GM21737 (cell line): ENCODE data around the gene TSPAN14.
A peak's percentile ranks its signal among the peaks of the same experiment; 100 is the strongest.
"Not testable (repeated sequence)": the region's sequence is repeated elsewhere in the genome, so short reads cannot be mapped to it uniquely, and the experiment has no call there.

ENCODE experiments used
- ATAC-seq: cut with Tn5 transposase; IDR thresholded peaks from one replicate; pipeline ENCODE4 v1.9.1; 2021; ENCODE audit warnings: mild to moderate bottlenecking, moderate library complexity; ENCODE audit not compliant: unreplicated experiment

The TSPAN14 gene

DNA sequence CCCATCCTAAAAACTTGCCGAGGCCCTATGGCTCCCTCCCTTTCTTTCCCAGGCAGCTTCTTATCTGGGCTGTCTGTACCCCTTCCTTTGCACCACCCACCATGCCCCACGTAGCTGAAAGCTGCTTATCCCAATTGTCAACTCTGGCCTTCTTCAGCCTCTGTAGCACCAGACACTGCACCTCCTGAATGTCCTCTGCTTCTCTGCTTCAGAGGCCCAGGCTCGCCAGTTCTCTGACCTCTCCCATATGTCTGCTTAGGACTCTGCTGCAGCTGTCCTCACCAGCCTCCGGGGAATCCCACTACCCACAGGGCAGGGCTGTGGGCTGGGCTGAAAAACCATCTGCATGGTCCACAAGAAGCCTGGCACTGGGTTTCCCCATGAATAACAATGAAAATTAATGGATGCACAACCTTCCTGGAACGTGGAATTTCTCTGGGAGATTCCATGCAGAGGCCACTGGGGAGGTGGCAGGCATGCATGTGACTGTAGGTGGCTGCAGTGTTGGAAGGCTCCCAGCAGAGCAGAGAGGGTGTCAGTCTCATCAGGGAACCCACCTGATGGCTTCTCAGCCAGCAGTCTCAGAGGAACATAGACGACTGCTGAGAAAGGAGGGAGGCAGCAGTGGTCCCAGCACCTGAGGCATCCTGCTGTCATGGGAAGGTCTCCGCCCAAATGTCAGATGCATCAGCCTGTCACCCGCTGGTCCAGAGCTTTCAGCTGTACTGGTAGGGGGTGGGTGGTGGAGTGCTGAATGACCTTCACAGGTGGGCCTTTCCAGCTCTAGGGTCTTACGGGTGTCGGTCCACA lies 66.8 kb downstream of the TSPAN14 start:
- no peak for ATAC-seq

DNA sequence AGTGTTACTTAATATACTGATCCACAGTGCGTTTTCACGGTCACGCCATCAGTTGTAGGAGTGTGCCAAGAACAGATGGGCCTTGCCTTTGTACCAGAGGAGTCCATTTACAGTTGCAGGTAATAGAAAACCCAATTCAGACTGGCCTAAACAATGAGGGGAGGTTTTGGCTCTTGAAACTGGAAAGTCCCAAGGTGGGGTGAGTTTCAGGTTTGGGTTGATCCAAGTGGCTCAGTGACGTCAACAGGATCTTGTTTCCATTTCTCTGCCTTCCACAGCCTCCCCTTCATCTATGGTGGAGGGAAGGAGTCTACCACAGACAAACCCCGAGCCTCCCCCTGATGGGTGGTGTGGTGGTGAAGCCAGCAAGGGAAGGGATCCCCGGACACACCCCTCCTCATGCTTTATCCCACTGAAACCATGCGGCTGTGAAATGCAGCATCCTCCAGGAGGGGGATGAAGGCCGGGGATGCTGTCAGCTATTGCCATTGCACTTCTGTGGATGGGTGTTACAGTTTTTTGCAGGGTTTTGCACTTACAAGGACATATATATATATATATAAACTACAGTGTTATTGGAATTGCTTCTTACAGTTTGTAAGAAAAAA lies 68.8 kb downstream of the TSPAN14 start:
- ATAC-seq: no peak

DNA sequence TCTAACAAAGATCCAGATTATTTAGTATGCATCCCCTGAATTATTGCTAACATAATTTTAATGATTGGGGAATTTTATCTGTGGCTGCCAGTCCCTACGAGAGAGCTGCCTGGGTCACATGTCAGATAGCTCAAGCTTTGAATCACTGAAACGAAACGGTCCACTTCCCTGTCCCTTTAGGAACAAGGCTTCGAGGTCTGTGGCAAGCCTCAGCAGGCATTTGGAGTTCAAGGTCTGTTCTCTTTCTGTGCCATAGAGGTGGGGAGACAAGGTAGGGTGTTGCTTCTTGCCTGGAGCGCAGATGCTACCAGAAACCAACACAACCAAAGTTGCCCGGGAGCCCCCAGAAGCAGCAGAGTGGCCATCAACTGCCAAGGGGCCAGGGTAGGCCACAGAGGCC lies 69.7 kb downstream of the TSPAN14 start:
- ATAC-seq: no peak

DNA sequence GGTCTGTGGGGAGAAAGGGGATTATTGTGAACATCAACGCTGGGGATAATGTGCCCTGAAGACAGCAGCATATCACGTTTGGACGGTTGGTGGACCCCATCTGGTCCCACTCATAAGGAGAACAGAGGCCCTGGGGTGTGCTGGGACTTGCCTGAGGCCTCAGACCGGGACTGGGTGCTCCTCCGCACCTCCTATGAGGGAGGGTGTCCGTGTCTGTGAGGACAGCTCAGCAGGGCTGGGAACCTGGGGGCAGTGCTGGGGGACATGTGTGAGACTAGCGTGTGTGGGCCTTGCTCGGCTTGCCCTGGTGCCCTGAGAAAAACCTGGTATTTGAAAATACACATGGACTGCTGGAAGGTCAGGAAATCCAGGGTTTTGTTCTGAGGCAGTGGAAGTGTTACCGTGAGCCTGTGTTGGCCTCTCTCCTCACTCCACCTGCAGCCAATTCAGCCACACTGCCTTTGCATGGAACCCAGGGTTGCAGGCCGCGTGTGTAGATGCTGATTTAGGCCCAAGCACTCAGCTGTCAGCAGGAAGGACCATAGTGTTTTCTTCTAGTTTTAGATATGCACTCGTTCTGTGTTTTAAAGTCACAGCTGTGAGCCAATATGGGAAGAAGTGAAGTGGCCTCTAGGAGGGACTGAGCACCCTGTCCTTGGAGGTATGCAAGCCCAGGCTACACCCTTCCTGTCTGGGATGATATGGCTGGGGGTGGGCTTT lies 70.2 kb downstream of the TSPAN14 start:
- ATAC-seq: no peak

DNA sequence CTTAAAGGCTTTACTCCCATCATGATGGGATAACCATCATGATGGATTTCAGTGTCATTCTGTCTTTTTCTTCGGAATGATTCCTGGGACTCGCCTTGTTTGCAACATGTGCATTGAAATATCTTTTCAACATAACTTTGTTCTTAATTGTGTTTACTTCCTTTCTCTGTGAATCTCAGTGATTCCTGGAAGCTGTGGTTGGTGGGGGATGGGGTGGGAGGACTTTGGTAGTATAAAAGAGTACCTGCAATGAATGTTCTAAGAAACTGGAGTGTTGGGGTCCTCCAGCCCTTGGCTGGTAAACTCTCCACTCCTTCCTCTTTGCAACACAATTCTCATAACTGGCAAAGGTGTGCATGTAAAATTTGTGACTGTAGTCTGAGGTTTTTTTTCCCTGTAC lies 72.1 kb downstream of the TSPAN14 start:
- ATAC-seq: no peak

DNA sequence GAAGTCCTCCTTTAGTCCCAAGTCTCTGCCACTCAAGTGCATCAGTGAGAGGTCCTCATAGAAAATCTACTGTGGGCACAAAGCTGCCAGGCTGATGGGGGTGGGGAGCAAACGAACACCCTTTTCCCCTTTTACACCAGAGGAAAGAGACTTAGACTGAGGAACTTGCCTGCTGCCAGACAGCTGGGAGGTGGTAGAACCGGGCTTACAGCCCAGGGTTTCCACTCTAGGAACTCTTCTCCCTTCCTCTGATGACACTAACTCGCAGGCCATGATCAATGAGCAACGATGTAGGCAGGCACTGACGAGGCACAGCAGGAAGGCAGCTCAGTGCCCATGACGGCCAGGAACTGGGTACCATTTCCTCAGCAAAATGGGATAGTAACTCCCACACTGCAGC lies 72.6 kb downstream of the TSPAN14 start:
- no peak for ATAC-seq

DNA sequence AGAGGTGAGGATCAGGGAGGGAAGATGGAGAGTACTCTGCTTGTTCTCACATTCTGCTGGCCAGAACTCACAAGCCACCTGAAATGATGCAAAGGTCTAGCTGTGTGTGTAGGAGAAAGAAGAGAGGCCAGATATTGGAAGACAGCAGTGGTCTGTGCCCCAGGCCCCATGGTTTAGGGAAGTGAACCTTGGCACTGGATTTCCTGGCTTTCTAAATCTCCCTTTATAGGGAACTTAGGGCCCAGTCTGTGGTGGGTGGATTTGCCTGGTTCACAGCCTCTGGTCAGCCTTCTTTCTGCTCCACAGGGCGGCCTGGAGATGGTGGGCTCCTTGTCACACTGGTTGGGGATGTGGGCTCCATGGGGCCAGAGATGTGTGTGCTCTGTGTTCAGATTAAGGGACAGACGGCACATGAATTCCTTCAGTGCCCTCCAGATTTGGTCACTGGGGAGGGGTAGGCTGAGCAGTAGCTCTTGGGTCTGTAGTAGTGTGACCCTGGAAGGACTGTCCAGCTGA lies 74.1 kb downstream of the TSPAN14 start:
- no peak for ATAC-seq

DNA sequence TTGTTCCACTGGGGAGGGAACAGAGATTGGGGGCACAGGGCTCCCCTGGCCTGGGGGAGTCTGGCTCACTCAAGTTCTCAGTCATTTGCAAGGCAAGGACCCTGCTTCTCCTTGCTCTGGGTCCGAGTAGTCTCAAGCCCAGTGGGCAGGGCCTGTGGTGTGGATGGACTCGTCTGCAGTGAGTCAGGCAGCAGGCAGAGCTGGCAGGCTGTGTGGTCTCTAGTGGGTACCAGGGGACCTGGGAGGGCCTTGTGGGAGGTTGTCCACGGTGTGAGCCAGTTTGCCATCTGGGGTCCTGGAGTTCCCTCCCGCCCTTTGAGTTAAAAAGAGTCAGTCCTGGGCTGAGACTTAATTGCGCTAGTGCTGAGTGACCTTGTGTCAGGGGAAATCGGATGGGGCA lies 74.8 kb downstream of the TSPAN14 start:
- no peak for ATAC-seq

DNA sequence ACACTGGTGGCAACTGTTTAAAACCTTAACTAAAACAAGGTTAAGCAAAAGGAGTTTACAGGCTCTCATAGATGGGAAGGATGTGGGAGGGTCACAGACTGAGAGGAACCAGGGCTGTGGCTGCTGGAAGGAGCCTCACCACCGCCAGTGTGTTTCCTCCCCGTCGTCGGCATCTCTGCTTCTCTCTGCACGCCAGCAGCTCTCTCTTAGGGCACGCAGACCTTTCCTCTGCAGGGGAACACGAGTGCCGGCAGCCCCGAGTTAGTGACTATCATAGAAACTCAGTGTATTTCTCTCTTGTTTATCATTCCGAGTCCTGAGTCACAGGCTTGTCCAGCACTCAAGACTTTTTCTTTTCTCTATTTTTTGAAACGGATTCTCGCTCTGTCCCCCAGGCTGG lies 75.5 kb downstream of the TSPAN14 start:
- no peak for ATAC-seq

DNA sequence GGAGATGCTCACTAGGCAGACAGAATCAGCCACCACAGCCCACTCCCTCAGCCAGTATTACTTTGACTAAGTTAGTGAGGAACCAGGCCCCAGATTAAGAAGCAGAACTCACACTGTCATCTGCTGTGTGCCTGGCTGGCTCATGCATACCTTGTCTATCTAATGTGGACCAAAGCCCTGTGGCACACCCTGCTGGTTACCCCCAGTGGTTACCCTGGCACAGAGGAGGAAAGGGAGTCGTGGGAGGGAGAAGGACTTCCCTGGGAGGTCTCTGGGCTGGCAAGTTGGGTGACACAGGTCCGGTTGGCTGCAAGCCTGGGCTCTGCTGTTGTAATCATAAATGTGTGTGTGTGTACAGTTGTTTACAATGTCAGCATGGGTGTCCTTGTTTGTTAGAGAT lies 76.1 kb downstream of the TSPAN14 start:
- no peak for ATAC-seq

DNA sequence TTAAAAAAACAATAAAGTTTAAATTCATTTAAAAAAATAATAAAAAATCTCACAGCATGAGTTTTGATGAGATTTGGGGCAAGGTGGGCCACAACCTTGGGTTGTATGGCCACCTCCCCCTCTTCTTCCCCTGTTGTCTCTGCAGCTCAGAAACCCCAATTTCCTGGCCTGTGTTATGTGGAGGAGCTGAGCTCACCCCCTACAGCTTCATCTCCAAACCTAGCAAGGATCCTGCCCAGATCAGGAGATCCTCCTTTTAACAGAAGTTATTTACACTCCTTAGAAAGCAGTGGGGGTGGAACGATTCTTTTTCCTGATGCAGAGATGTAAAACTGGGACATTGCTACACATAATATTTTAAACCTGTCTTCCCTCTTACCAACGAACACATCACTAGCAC lies 76.7 kb downstream of the TSPAN14 start:
- ATAC-seq: no peak

DNA sequence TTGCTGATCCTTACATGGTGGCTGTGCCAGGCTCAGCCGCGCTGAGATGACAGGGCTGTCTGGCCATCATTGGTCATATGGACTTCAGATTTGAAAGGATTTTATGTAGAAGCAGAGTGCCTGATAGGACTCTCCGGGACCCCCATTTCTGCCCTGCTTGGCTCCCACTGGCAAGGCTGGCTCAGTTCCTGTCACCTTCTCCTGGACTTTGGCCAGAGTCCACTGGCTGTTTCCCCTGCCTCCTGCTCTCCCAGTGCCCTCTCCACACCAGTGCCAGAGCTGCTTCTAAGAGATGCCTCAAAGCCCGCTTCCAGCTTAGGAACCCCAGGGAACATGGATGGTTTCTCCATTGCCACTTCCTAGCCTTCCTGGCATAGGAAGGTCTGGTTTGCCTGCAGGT lies 78.5 kb downstream of the TSPAN14 start:
- no peak for ATAC-seq

DNA sequence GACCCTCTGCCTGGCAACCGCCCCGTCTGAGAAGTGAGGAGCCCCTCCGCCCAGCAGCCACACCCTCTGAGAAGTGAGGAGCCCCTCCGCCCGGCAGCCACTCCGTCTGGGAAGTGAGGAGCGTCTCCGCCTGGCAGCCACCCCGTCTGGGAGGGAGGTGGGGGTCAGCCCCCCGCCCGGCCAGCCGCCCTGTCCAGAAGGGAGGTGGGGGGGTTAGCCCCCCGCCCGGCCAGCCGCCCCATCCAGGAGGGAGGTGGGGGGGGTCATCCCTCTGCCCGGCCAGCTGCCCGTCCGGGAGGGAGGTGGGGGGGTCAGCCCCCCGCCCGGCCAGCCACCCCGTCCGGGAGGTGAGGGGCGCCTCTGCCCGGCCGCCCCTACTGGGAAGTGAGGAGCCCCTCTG lies 79.9 kb downstream of the TSPAN14 start:
- ATAC-seq: not testable (repeated sequence)

DNA sequence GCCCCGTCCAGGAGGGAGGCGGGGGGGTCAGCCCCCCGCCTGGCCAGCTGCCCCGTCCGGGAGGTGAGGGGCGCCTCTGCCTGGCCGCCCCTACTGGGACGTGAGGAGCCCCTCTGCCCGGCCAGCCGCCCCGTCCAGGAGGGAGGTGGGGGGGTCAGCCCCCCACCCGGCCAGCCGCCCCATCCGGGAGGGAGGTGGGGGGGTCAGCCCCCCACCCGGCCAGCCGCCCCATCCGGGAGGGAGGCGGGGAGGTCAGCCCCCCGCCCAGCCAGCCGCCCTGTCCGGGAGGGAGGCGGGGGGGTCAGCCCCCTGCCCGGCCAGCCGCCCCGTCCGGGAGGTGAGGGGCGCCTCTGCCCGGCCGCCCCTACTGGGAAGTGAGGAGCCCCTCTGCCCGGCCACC lies 80.5 kb downstream of the TSPAN14 start:
- not testable (repeated sequence) for ATAC-seq

DNA sequence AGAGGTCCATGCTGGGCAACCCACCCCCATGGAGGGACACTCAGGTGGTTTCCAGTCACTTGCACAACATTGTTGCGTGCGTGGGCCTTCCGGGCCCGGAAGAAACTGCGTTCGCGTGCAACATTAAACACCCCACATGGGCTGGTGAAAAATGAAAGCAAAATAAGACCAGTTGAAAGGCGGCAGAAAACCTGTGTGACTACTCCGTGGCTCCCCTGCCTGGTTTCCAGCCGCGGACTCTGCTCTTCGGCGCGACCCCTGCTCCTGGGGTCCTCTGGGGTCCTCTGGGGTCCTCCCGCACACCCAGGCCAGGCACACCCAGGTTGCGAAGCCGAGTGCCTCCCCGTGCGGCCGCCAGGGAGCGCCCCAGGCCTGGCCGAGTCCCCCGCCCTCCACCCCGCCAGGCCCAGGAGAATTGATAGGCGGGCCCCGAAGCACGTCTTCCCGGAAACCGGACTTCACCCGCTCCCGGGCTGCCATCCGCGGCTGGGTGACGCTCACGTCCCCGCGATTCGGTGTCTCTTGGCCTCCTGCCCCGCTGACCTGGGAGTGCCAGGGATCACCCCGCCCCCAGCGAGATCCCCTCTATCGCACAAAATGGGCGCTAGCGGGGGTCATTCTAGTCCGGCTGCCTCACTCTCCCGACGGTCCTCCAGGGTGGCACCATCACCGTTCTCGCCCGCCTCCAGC lies 81.7 kb downstream of the TSPAN14 start:
- ATAC-seq: peak; percentile 82

DNA sequence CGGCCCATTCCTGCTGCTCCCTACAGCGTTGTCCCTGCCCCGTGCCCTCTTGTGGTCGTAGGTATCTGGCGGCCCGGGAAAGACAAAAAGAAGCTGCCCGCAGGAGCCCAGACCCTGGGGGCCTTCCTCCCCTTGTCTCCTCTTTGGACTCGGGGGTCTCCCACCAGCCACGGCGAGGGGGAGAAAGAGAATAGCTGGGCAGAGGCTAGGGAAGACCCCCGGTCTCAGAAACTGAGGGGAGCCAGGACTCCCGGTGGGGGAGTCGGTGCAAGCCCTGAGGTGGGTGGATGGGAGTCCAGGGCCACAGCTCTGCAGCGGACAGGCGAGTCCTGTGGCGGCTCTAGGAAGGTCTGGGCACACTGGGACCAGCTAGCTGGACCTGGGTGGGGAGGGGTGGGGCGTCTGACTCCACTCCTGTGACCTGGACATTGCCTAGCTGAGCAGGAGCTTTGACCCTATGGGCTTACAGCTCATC lies 82.3 kb downstream of the TSPAN14 start:
- ATAC-seq: no peak

DNA sequence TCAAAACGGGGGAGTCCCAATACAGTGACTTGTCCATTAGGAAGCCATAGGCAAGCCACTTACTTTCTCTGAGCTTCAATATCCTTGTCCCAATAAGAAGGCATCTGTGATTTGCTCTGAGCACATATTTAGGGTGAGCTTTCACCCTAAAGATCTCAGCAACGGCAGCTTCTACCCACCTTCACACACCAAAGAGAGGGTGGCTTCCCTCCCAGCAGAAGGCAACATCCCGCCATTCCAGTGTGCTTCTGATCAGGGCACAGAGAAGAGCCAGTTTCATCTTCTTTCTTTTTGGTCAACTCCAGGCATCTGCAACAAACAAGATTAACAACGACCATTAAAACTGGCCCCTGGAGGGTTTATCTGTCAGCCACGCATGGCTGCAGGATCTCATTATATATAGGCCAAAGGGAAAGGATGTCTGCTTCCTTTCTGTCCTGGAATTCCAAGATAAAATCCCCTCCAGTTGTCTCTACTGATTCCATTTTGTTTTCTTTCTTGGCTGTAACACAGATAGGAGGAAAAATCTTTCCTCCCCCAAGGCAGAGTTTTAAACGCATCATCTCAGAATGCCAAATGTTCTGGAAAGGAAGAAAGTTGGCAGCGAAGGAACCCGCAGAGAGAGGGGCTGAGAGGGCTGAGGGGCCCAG lies 83.1 kb downstream of the TSPAN14 start:
- no peak for ATAC-seq

DNA sequence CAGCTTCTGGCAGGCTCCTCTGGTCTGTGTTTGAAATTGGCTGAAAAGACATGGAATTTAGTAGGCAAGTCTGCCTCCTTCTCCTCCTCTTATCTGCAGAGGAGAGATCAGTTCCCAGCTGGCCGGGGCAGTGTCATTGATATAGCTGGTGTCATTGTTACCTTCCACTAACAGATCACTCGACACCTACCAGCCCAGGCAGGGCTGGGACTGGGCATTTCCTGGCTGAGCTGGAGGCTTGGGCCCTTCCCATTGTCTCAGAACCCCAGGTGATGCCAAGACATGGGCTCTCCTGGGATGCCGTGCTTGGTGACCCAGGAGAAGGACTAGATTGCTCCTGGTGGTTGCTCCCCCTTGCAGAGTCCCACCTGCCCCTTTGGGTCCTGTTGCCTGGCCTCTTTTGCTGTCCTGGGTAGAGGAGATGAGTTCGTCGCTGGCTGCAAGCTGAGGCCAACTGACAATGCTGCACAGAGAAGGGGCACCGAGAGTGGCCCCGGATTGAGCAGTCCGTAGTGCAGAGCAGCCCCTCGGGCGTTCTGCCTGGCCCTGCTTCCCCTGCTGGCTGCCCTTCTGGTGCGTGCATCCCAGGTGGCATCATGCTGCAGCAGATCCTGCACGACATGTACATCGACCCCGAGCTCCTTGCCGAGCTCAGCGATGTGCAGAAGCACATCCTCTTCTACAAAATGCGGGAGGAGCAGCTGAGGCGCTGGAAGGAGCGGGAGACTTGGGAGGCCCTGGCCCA lies 83.8 kb downstream of the TSPAN14 start, which contains the start of gene SH2D4B:
SH2D4B (plus strand) TSS at position 167 of the 745 bp plus-strand sequence; CDS start at position 597, 430 bp downstream.
- no peak for ATAC-seq

DNA sequence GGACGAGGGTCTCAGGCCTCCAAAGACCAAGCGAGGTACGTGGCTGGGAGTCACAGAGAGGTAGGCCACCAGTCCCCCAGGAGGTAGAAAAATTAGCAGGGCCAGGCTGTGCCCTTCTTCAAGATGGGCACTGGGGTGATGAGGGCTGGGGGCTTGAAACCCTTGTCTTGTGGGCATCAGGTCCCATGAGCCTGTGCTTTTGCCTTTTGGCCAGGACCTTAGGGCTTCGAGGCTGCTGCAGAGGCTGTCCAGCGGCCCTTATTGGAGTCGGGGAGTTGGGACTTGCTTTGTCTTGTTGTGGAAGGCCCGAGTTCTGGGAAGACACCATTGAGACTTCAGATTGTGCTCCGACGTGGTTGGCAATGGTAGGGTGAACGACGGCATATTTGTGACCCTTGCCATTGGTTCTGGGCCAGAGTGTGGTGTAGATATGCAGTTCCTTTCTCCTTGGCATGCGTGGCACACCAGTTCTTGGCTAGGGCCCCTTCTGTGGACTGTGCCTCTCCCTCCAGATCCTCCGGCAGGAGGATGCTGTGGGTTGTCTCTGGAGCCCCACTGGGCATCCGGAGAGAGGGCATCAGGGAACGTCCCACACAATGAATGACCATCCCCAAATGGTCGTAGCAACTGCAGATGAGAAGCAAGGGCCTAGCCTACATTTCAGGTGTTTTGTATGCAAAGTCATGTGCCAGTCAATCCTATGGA lies 84.5 kb downstream of the TSPAN14 start:
- ATAC-seq: no peak
